Mesenchymal stem cell (in vitro differentiated cells and primary cell): ENCODE measurements around the gene JAG2. TPM values are rescaled to one million over a fixed set of nuclear protein-coding genes. Genes with fewer than 3 reads are reported as not detected.

Experiments
- DNase-seq: peaks from one replicate; pipeline ENCODE4 v3.0.0-alpha.2; 2013
- H2AFZ ChIP-seq: one replicate; pipeline ENCODE4 v1.6.1; 2013; ENCODE audit warnings: low read depth, mild to moderate bottlenecking, control low read depth, inconsistent platforms, low read length, moderate library complexity
- H2AK5ac ChIP-seq: 2 replicates; pipeline ENCODE4 v1.6.1; 2013; ENCODE audit warnings: low read length, moderate library complexity, mild to moderate bottlenecking, inconsistent platforms; ENCODE audit not compliant: severe bottlenecking
- H2BK120ac ChIP-seq: one replicate; pipeline ENCODE4 v1.6.1; 2013; ENCODE audit warnings: low read depth, mild to moderate bottlenecking, inconsistent platforms, low read length, moderate library complexity
- H2BK12ac ChIP-seq, 2 experiments: one replicate each; pipeline ENCODE4 v1.6.1; 2013; ENCODE audit warnings: inconsistent platforms in 2 of 2, low read length in 2 of 2, mild to moderate bottlenecking in 2 of 2, moderate library complexity in 2 of 2, control low read depth in 1 of 2
- H2BK15ac ChIP-seq: one replicate; pipeline ENCODE4 v1.6.1; 2013; ENCODE audit warnings: mild to moderate bottlenecking, low read depth, inconsistent platforms; ENCODE audit not compliant: poor library complexity, severe bottlenecking
- H2BK5ac ChIP-seq: 2 replicates; pipeline ENCODE4 v1.6.1; 2013; ENCODE audit warnings: low read depth, mild to moderate bottlenecking, low read length, control low read depth, inconsistent platforms; ENCODE audit not compliant: poor library complexity, severe bottlenecking
- H3K14ac ChIP-seq, 2 experiments: one replicate each; pipeline ENCODE4 v1.6.1; 2013; ENCODE audit warnings: inconsistent platforms in 2 of 2, low read length in 2 of 2, control low read depth in 1 of 2, mild to moderate bottlenecking in 1 of 2, moderate library complexity in 1 of 2
- H3K18ac ChIP-seq, 2 experiments: one replicate each; pipeline ENCODE4 v1.6.1; 2013; ENCODE audit warnings: inconsistent platforms in 2 of 2, low read length in 2 of 2, control low read depth in 1 of 2, low read depth in 1 of 2, mild to moderate bottlenecking in 1 of 2
- H3K23ac ChIP-seq, 2 experiments: one replicate each; pipeline ENCODE4 v1.6.1; 2013; ENCODE audit warnings: inconsistent platforms in 2 of 2, low read length in 2 of 2, mild to moderate bottlenecking in 2 of 2, moderate library complexity in 2 of 2, control low read depth in 1 of 2
- H3K27ac ChIP-seq: 2 replicates; pipeline ENCODE4 v1.5.1; 2013; ENCODE audit warnings: mild to moderate bottlenecking, moderate library complexity, low read length, control low read depth, inconsistent platforms; ENCODE audit not compliant: poor library complexity, severe bottlenecking
- H3K27me3 ChIP-seq, 2 experiments: 2 replicates each; pipeline versions ENCODE4 v1.6.1 to v1.7.0; 2013; ENCODE audit warnings: low read length in 2 of 2, mild to moderate bottlenecking in 2 of 2, moderate library complexity in 2 of 2, control low read depth in 1 of 2, inconsistent platforms in 1 of 2; ENCODE audit not compliant: control insufficient read depth in 1 of 2, insufficient read depth in 1 of 2
- H3K36me3 ChIP-seq, 2 experiments: 2 replicates each; pipeline versions ENCODE4 v1.6.1 to v1.7.0; 2013; ENCODE audit warnings: low read length in 2 of 2, control low read depth in 1 of 2, inconsistent platforms in 1 of 2, low read depth in 1 of 2, mild to moderate bottlenecking in 1 of 2; ENCODE audit not compliant: insufficient read depth in 2 of 2, control insufficient read depth in 1 of 2
- H3K4ac ChIP-seq, 2 experiments: one replicate each; pipeline ENCODE4 v1.6.1; 2013; ENCODE audit warnings: inconsistent platforms in 2 of 2, low read length in 2 of 2, mild to moderate bottlenecking in 2 of 2, moderate library complexity in 2 of 2, control low read depth in 1 of 2, low read depth in 1 of 2
- H3K4me1 ChIP-seq: 2 replicates; pipeline ENCODE4 v1.6.1; 2013; ENCODE audit warnings: low read depth, low read length, control low read depth; ENCODE audit not compliant: control insufficient read depth, insufficient read depth
- H3K4me2 ChIP-seq: 2 replicates; pipeline ENCODE4 v1.6.1; 2013; ENCODE audit warnings: low read length, mild to moderate bottlenecking, inconsistent platforms; ENCODE audit not compliant: poor library complexity, severe bottlenecking
- H3K4me3 ChIP-seq, 2 experiments: 2 replicates each; pipeline versions ENCODE4 v1.5.1 to v1.7.0; 2013; ENCODE audit warnings: low read length in 2 of 2, mild to moderate bottlenecking in 2 of 2, control low read depth in 1 of 2, low read depth in 1 of 2; ENCODE audit not compliant: insufficient read depth in 1 of 2
- H3K79me1 ChIP-seq: replicated peaks from 2 replicates; pipeline ENCODE4 v1.6.1; 2013; ENCODE audit warnings: mild to moderate bottlenecking, control low read depth, low read length, inconsistent platforms; ENCODE audit not compliant: poor library complexity, severe bottlenecking
- H3K9ac ChIP-seq: 2 replicates; pipeline ENCODE4 v1.7.0; 2013; ENCODE audit warnings: mild to moderate bottlenecking, low read length, moderate library complexity
- H3K9me3 ChIP-seq: 2 replicates; pipeline ENCODE4 v1.7.0; 2013; ENCODE audit warnings: mild to moderate bottlenecking, low read length; ENCODE audit not compliant: control insufficient read depth
- H4K8ac ChIP-seq: one replicate; pipeline ENCODE4 v1.6.1; 2013; ENCODE audit warnings: inconsistent platforms, mild to moderate bottlenecking, low read length, moderate library complexity
- H4K91ac ChIP-seq: one replicate; pipeline ENCODE4 v1.6.1; 2013; ENCODE audit warnings: mild to moderate bottlenecking, low read length, inconsistent platforms
- WGBS: methylation state at CpG from one replicate; pipeline ENCODE4 v1.1.7; 2013; ENCODE audit warnings: mixed read lengths; 5-methylcytosine and 5-hydroxymethylcytosine counted together
- polyA plus RNA-seq, 2 experiments: library from polyadenylated mRNA; stranded (reverse); fragments of 200-250 nt; gene quantifications; one replicate each; pipeline ENCODE4 v1.2.3, GENCODE V29; 2013

Gene JAG2
- polyA plus RNA-seq (2013, experiment 1 of 2), result 0.94 TPM
- 0.81 TPM for polyA plus RNA-seq (2013, experiment 2 of 2)

GRCh38 chr14:105168496-105168978 lies at the start of gene JAG2:
TSS of gene JAG2 (minus strand) at chr14:105168776. CDS start at chr14:105168420, 356 bp downstream.
- H2BK120ac ChIP-seq, result no peak within 1 kb of the TSS
- H4K91ac ChIP-seq, result peak within 1 kb of the TSS; percentile 58
- H2BK5ac ChIP-seq, result no peak within 1 kb of the TSS
- H3K27me3 ChIP-seq, result peaks cover 55 to 57% of the 10 kb centered on the region in 2 experiments
- peak within 1 kb of the TSS in 1 of 2 experiments; percentile 93 for H3K23ac ChIP-seq
- H3K18ac ChIP-seq, result no peak within 1 kb of the TSS
- H2AK5ac ChIP-seq, result no peak within 1 kb of the TSS
- H3K4me3 ChIP-seq, result peak within 1 kb of the TSS in 1 of 2 experiments; percentile 44
- no peaks in the 10 kb centered on the region for H3K9me3 ChIP-seq
- H3K9ac ChIP-seq, result no peak within 1 kb of the TSS
- no peak for DNase-seq
- peak within 1 kb of the TSS in 1 of 2 experiments; percentile 39 for H2BK12ac ChIP-seq
- no peak within 1 kb of the TSS for H3K4ac ChIP-seq
- H4K8ac ChIP-seq, result no peak within 1 kb of the TSS
- no peak within 1 kb of the TSS for H2AFZ ChIP-seq
- WGBS, result under 1% methylated on average over 38 of the region's 84 CpGs
- peak within 1 kb of the TSS; percentile 75 for H3K4me2 ChIP-seq
- H2BK15ac ChIP-seq, result peak within 1 kb of the TSS; percentile 35
- H3K27ac ChIP-seq, result no peak within 1 kb of the TSS
- peak within 1 kb of the TSS in 1 of 2 experiments; percentile 66 for H3K14ac ChIP-seq
- no peaks in the 10 kb centered on the region for H3K79me1 ChIP-seq
- peaks cover 29% of the 10 kb centered on the region for H3K4me1 ChIP-seq
- no peaks in the 10 kb centered on the region for H3K36me3 ChIP-seq

- H3K4me1 ChIP-seq, result peaks cover 36% of the 10 kb centered on the region
- no peak for DNase-seq
- H3K18ac ChIP-seq, result no peak overlapping the region
- H3K4me2 ChIP-seq, result no peak overlapping the region
- H2BK15ac ChIP-seq, result no peak overlapping the region
- H2BK5ac ChIP-seq, result no peak overlapping the region
- H3K9ac ChIP-seq, result no peak overlapping the region
- WGBS, result 96% methylated on average over 11 of the region's 11 CpGs
- H3K27ac ChIP-seq, result no peak overlapping the region
- peak overlapping the region; percentile 29 for H4K91ac ChIP-seq
- no peak overlapping the region for H3K14ac ChIP-seq
- H3K23ac ChIP-seq, result no peak overlapping the region
- H3K4me3 ChIP-seq, result no peak overlapping the region
- H3K27me3 ChIP-seq, result no peaks in the 10 kb centered on the region
- peaks cover 55 to 73% of the 10 kb centered on the region in 2 experiments for H3K36me3 ChIP-seq
- H2AK5ac ChIP-seq, result no peak overlapping the region
- H2BK120ac ChIP-seq, result no peak overlapping the region
- no peaks in the 10 kb centered on the region for H3K9me3 ChIP-seq
- no peak overlapping the region for H2AFZ ChIP-seq
- H2BK12ac ChIP-seq, result no peak overlapping the region
- no peak overlapping the region for H4K8ac ChIP-seq
- H3K4ac ChIP-seq, result no peak overlapping the region
- H3K79me1 ChIP-seq, result peaks cover 9% of the 10 kb centered on the region
Measured at GRCh38 chr14:105217774-105218173, 49.2 kb upstream of the JAG2 start.

- Histone ChIP-seq H2BK5ac (no peak overlapping the region), H3K36me3 (peaks cover 53 to 81% of the 10 kb centered on the region in 2 experiments)
- WGBS, result 96% methylated on average over 30 of the region's 30 CpGs
Measured at GRCh38 chr14:105216490-105217247, 48.1 kb upstream of the JAG2 start.

GRCh38 chr14:105215602-105216001 lies 47.0 kb upstream of the JAG2 start:
- Histone ChIP-seq H3K14ac (peak overlapping the region in 1 of 2 experiments; percentile 63), H3K27me3 (no peaks in the 10 kb centered on the region), H3K4me1 (peaks cover 39% of the 10 kb centered on the region), H3K4me2 (no peak overlapping the region), H2BK15ac (no peak overlapping the region), H4K8ac (no peak overlapping the region), H2BK5ac (no peak overlapping the region), H3K9ac (no peak overlapping the region), H3K27ac (no peak overlapping the region), H2BK120ac (no peak overlapping the region), H4K91ac (peak overlapping the region; percentile 19), H3K23ac (no peak overlapping the region), H3K9me3 (no peaks in the 10 kb centered on the region), H3K18ac (no peak overlapping the region), H2AFZ (no peak overlapping the region), H3K4ac (no peak overlapping the region), H2BK12ac (no peak overlapping the region), H2AK5ac (no peak overlapping the region), H3K79me1 (peaks cover 5% of the 10 kb centered on the region), H3K4me3 (no peak overlapping the region), H3K36me3 (peaks cover 42 to 81% of the 10 kb centered on the region in 2 experiments)
- WGBS, result 56% methylated on average over 3 of the region's 3 CpGs
- no peak for DNase-seq

More at GRCh38 chr14:105216490-105217247, 48.1 kb upstream of the JAG2 start:
- Histone ChIP-seq H3K4me2 (no peak overlapping the region), H2BK15ac (no peak overlapping the region), H3K4me3 (no peak overlapping the region), H2AK5ac (no peak overlapping the region), H4K8ac (no peak overlapping the region), H3K18ac (no peak overlapping the region), H2AFZ (no peak overlapping the region), H3K9me3 (no peaks in the 10 kb centered on the region), H3K79me1 (peaks cover 9% of the 10 kb centered on the region), H4K91ac (no peak overlapping the region), H3K4me1 (peaks cover 43% of the 10 kb centered on the region), H3K27me3 (no peaks in the 10 kb centered on the region), H2BK12ac (no peak overlapping the region), H3K27ac (no peak overlapping the region), H2BK120ac (no peak overlapping the region), H3K4ac (no peak overlapping the region), H3K14ac (no peak overlapping the region), H3K9ac (no peak overlapping the region), H3K23ac (no peak overlapping the region)
- no peak for DNase-seq
